K562 (cell line): ENCODE measurements around the gene DGKB.

ENCODE experiments used
- CBX8 ChIP-seq: fragments of 200-600 bp; sonication (generic); IDR thresholded peaks from 2 replicates; pipeline ENCODE4 v1.6.1; 2012; ENCODE audit warnings: borderline replicate concordance, mixed run types, low read depth, mild to moderate bottlenecking, moderate library complexity, mixed read lengths, low read length, control low read depth, inconsistent platforms; ENCODE audit not compliant: poor library complexity, severe bottlenecking; ENCODE audit errors: extremely low read depth
- CTCF ChIP-seq, 3 experiments: IDR thresholded peaks in 2 of 3; conservative IDR thresholded peaks in 1 of 3; 2 replicates each; pipeline ENCODE4 v1.5.1; 2011 to 2012; ENCODE audit warnings: low read length in 3 of 3, mild to moderate bottlenecking in 3 of 3, control low read depth in 2 of 3, improper control_type of control experiment in 1 of 3, inconsistent platforms in 1 of 3, low read depth in 1 of 3, mixed read lengths in 1 of 3, moderate library complexity in 1 of 3; ENCODE audit not compliant: insufficient read depth in 2 of 3
- PCBP1 ChIP-seq: fragments of 200-400 bp; formaldehyde crosslinking; IDR thresholded peaks from 2 replicates; pipeline ENCODE4 v1.6.1; 2018; ENCODE audit warnings: mild to moderate bottlenecking, low read depth, low read length; ENCODE audit not compliant: poor library complexity, severe bottlenecking
- U2AF2 ChIP-seq: fragments of 200-400 bp; formaldehyde crosslinking; optimal IDR thresholded peaks from 2 replicates; pipeline ENCODE3; 2017; ENCODE audit warnings: low read depth, mild to moderate bottlenecking, low read length
- YY1 ChIP-seq, 3 experiments: IDR thresholded peaks; 2 replicates each; pipeline ENCODE4 v1.6.1; 2011; ENCODE audit warnings: low read length in 2 of 3, mild to moderate bottlenecking in 2 of 3, moderate library complexity in 2 of 3, borderline replicate concordance in 1 of 3, control low read depth in 1 of 3, low read depth in 1 of 3; ENCODE audit not compliant: insufficient read depth in 3 of 3, insufficient replicate concordance in 2 of 3, control insufficient read depth in 1 of 3, insufficient read length in 1 of 3; ENCODE audit errors: extremely low read depth in 1 of 3

- no peak for TF ChIP-seq PCBP1
- TF ChIP-seq CTCF (IDR thresholded peaks at IDR 0.05 in 2 of 3, conservative IDR thresholded peaks at IDR 0.05 in 1 of 3; ENCODE audit: insufficient read depth in 2 of 3, low read depth in 1 of 3, low read length in 3 of 3) = no peak
- no peak for TF ChIP-seq YY1 (IDR thresholded peaks at IDR 0.05; ENCODE audit: borderline replicate concordance in 1 of 3, control insufficient read depth in 1 of 3, extremely low read depth in 1 of 3, insufficient read depth in 3 of 3, insufficient read length in 1 of 3, insufficient replicate concordance in 2 of 3, low read depth in 1 of 3, low read length in 2 of 3)
- TF ChIP-seq U2AF2 = no peak
- TF ChIP-seq CBX8 = no peak
Measured at GRCh38 chr7:14626076-14626475, 276.5 kb downstream of the DGKB start.
